ENCODE data around the gene ERGIC2. TPM values are rescaled to one million over a fixed set of nuclear protein-coding genes. Genes with fewer than 3 reads are reported as not detected.

The ERGIC2 gene
- total and polyA plus RNA-seq, 3 donors from 2014 or later, result 41.7 to 83.0 (median 71.3) TPM

GRCh38 chr12:29354954-29355353, 26.0 kb downstream of the ERGIC2 start:
- TF ChIP-seq CTCF (IDR thresholded peaks at IDR 0.05), result no peak
- WGBS, 2 donors, result 85 to 87% methylated on average over 1 of the region's 1 CpG
- Histone ChIP-seq H3K4me3 (no peak overlapping the region), H3K4me1 (no peaks in the 10 kb centered on the region), H3K27ac (no peak overlapping the region), H3K36me3 (ENCODE audit: low read depth, missing control alignments) (no peaks in the 10 kb centered on the region), H3K9me3 (no peaks in the 10 kb centered on the region), H3K27me3 (no peaks in the 10 kb centered on the region)
- no peak for DNase-seq
- intact Hi-C loops (cut with DNase I; ENCODE audit: low total_unique reads), result no loop called here

- no peak for DNase-seq
- no peaks in the 10 kb centered on the region for H3K4me1 ChIP-seq
- H3K27ac ChIP-seq, result no peak overlapping the region
- no peaks in the 10 kb centered on the region for H3K36me3 ChIP-seq (ENCODE audit: low read depth, missing control alignments)
- TF ChIP-seq CTCF (IDR thresholded peaks at IDR 0.05) (no peak), POLR2A (IDR thresholded peaks at IDR 0.05) (no peak)
- H3K4me3 ChIP-seq, result no peak overlapping the region
- intact Hi-C loops (cut with DNase I; ENCODE audit: low total_unique reads), result no loop called here
- no peaks in the 10 kb centered on the region for H3K27me3 ChIP-seq
- no peaks in the 10 kb centered on the region for H3K9me3 ChIP-seq
These were observed 30.9 kb downstream of the ERGIC2 start for GRCh38 chr12:29350080-29350479.

- H3K27me3 ChIP-seq, result no peaks in the 10 kb centered on the region
- H3K4me3 ChIP-seq, result no peak overlapping the region
- H3K9me3 ChIP-seq, result no peaks in the 10 kb centered on the region
- H3K36me3 ChIP-seq (ENCODE audit: low read depth, missing control alignments), result no peaks in the 10 kb centered on the region
- TF ChIP-seq POLR2A (IDR thresholded peaks at IDR 0.05) (no peak), CTCF (IDR thresholded peaks at IDR 0.05) (no peak)
- H3K4me1 ChIP-seq, result no peaks in the 10 kb centered on the region
- intact Hi-C loops (cut with DNase I; ENCODE audit: low total_unique reads), result no loop called here
- no peak overlapping the region for H3K27ac ChIP-seq
- 94 to 97% methylated on average over 3 of the region's 3 CpGs for WGBS, 2 donors
- DNase-seq, result no peak
These were observed 34.1 kb downstream of the ERGIC2 start for GRCh38 chr12:29346769-29347421.

- Histone ChIP-seq H3K4me3 (no peak overlapping the region), H3K27me3 (no peaks in the 10 kb centered on the region), H3K4me1 (no peaks in the 10 kb centered on the region), H3K36me3 (ENCODE audit: low read depth, missing control alignments) (no peaks in the 10 kb centered on the region), H3K27ac (no peak overlapping the region), H3K9me3 (no peaks in the 10 kb centered on the region)
- intact Hi-C loops (cut with DNase I; ENCODE audit: low total_unique reads), result no loop called here
- WGBS, 2 donors, result 85 to 87% methylated on average over 2 of the region's 2 CpGs
- TF ChIP-seq CTCF (IDR thresholded peaks at IDR 0.05), result no peak
- no peak for TF ChIP-seq POLR2A (IDR thresholded peaks at IDR 0.05)
- no peak for DNase-seq
These were observed 37.8 kb downstream of the ERGIC2 start for GRCh38 chr12:29343022-29343799.
